HEK293T (cell line): ENCODE measurements around the gene DHX8.
"Not testable (repeated sequence)": the region's sequence is repeated elsewhere in the genome, so short reads cannot be mapped to it uniquely, and the experiment has no call there.

Experiments
- CTCF ChIA-PET: fragments of 350-600 bp; formaldehyde crosslinking; extraction: SDS; loops from one replicate; lab custom pipeline; 2021; ENCODE audit warnings: antibody characterized with exemption, inconsistent platforms; lab: Yijun Ruan, JAX
- POLR2A ChIA-PET: fragments of 350-600 bp; formaldehyde crosslinking; extraction: SDS; loops from one replicate; lab custom pipeline; 2020; ENCODE audit warnings: antibody characterized with exemption, inconsistent platforms; lab: Yijun Ruan, JAX
- DNase-seq: peaks from one replicate; pipeline ENCODE4 v3.0.0; 2012; ENCODE audit warnings: mixed read lengths; ENCODE audit errors: extremely low spot score
- ARNT ChIP-seq: fragments of 450-650 bp; IDR thresholded peaks from 2 replicates; pipeline ENCODE4 v1.6.1; 2017; ENCODE audit warnings: mild to moderate bottlenecking
- BHLHE40 ChIP-seq: fragments of 450-650 bp; IDR thresholded peaks from 2 replicates; pipeline ENCODE4 v1.6.1; 2016; ENCODE audit warnings: mild to moderate bottlenecking, moderate library complexity, borderline replicate concordance
- CTBP1 ChIP-seq: fragments of 450-650 bp; IDR thresholded peaks from 2 replicates; pipeline ENCODE4 v1.6.1; 2016; ENCODE audit warnings: borderline replicate concordance
- ELF4 ChIP-seq: fragments of 450-650 bp; IDR thresholded peaks from 2 replicates; pipeline ENCODE4 v1.6.1; 2017; ENCODE audit warnings: antibody characterized with exemption
- FOXA1 ChIP-seq: fragments of 450-650 bp; IDR thresholded peaks from 2 replicates; pipeline ENCODE4 v1.6.1; 2016; ENCODE audit warnings: mild to moderate bottlenecking
- FOXK2 ChIP-seq: fragments of 450-650 bp; IDR thresholded peaks from 2 replicates; pipeline ENCODE4 v1.6.1; 2016; ENCODE audit warnings: mild to moderate bottlenecking
- FOXM1 ChIP-seq: fragments of 450-650 bp; IDR thresholded peaks from 2 replicates; pipeline ENCODE4 v1.6.1; 2017; ENCODE audit warnings: mild to moderate bottlenecking, borderline replicate concordance
- HDGF ChIP-seq: fragments of 450-650 bp; IDR thresholded peaks from 2 replicates; pipeline ENCODE4 v1.6.1; 2017; ENCODE audit warnings: antibody characterized with exemption, borderline replicate concordance
- L3MBTL2 ChIP-seq: fragments of 450-650 bp; conservative IDR thresholded peaks from 2 replicates; pipeline ENCODE4 v1.6.1; 2016; ENCODE audit warnings: mild to moderate bottlenecking
- LEF1 ChIP-seq: fragments of 450-650 bp; IDR thresholded peaks from 2 replicates; pipeline ENCODE4 v1.6.1; 2017; ENCODE audit warnings: mild to moderate bottlenecking, borderline replicate concordance
- NFRKB ChIP-seq: fragments of 450-650 bp; IDR thresholded peaks from 2 replicates; pipeline ENCODE4 v1.6.1; 2016; ENCODE audit warnings: mild to moderate bottlenecking, moderate library complexity
- PKNOX1 ChIP-seq: fragments of 450-650 bp; IDR thresholded peaks from 2 replicates; pipeline ENCODE4 v1.6.1; 2016
- SP1 ChIP-seq: fragments of 450-650 bp; IDR thresholded peaks from 2 replicates; pipeline ENCODE4 v1.6.1; 2017
- SUZ12 ChIP-seq: fragments of 450-650 bp; IDR thresholded peaks from 2 replicates; pipeline ENCODE4 v1.6.1; 2016; ENCODE audit warnings: mild to moderate bottlenecking
- TARDBP ChIP-seq: fragments of 450-650 bp; IDR thresholded peaks from 2 replicates; pipeline ENCODE4 v1.6.1; 2016
- ZNF384 ChIP-seq: fragments of 450-650 bp; IDR thresholded peaks from 2 replicates; pipeline ENCODE4 v1.6.1; 2016

The DHX8 gene

GRCh38 chr17:43477832-43478634 lies 5.7 kb upstream of the DHX8 start:
- no peak for TF ChIP-seq SP1
- POLR2A ChIA-PET, result interaction anchor here (0.8 to 2.4 kb wide), 5 partner anchors 79 to 162 kb away, joined by 4 to 13 read pairs (median 5); partner anchors contain the start of gene ARL4D
- CTCF ChIA-PET, result interaction anchor here (3.5 kb wide), 1 partner anchor 84 kb away, joined by 16 read pairs; no protein-coding TSS in a partner anchor
- DNase-seq, result no peak

GRCh38 chr17:43479948-43480347 lies 3.8 kb upstream of the DHX8 start:
- ChIA-PET POLR2A (interaction anchor here (1.5 to 6.4 kb wide), 2 partner anchors 81 to 112 kb away, joined by 3 to 117 read pairs; partner anchors contain the start of gene ARL4D), CTCF (interaction anchor here (1.1 to 3.5 kb wide), 2 partner anchors 76 to 86 kb away, joined by 3 to 16 read pairs; no protein-coding TSS in a partner anchor)
- no peak for DNase-seq
- no peak for TF ChIP-seq BHLHE40
- no peak for TF ChIP-seq LEF1
- no peak for TF ChIP-seq HDGF
- TF ChIP-seq PKNOX1, result no peak
- no peak for TF ChIP-seq L3MBTL2
- no peak for TF ChIP-seq FOXK2
- TF ChIP-seq ZNF384, result no peak
- TF ChIP-seq ELF4, result no peak
- TF ChIP-seq TARDBP, result no peak
- no peak for TF ChIP-seq FOXM1
- TF ChIP-seq SP1, result no peak
- no peak for TF ChIP-seq CTBP1
- TF ChIP-seq FOXA1, result no peak
- TF ChIP-seq SUZ12, result no peak
- TF ChIP-seq NFRKB, result no peak
- no peak for TF ChIP-seq ARNT

GRCh38 chr17:43482103-43483012 lies 1.4 kb upstream of the DHX8 start:
- no peak for DNase-seq

GRCh38 chr17:43490621-43491020 lies 6.8 kb downstream of the DHX8 start:
- CTCF ChIA-PET, result no interaction called here
- TF ChIP-seq TARDBP (no peak), SP1 (no peak), ARNT (no peak), FOXA1 (no peak), SUZ12 (no peak), L3MBTL2 (no peak), NFRKB (no peak), BHLHE40 (no peak), FOXK2 (no peak), CTBP1 (no peak), PKNOX1 (no peak), FOXM1 (no peak), ZNF384 (no peak), ELF4 (no peak), HDGF (no peak), LEF1 (no peak)
- POLR2A ChIA-PET, result no interaction called here
- DNase-seq, result no peak

More at GRCh38 chr17:43482103-43483012, 1.4 kb upstream of the DHX8 start:
- ChIA-PET CTCF (interaction anchor here (0.6 to 3.3 kb wide), 5 partner anchors 7 to 114 kb away, joined by 3 to 103 read pairs (median 19); partner anchors contain the start of gene ARL4D), POLR2A (interaction anchor here (1.0 to 6.4 kb wide), 5 partner anchors 66 to 114 kb away, joined by 4 to 117 read pairs (median 73); partner anchors contain the start of gene ARL4D)
- TF ChIP-seq PKNOX1 (no peak), ZNF384 (no peak), ARNT (no peak), BHLHE40 (no peak), L3MBTL2 (no peak), NFRKB (no peak), SP1 (no peak), LEF1 (no peak), ELF4 (no peak), SUZ12 (no peak), HDGF (no peak), FOXM1 (no peak), CTBP1 (no peak), TARDBP (no peak), FOXA1 (no peak), FOXK2 (no peak)

- CTCF ChIA-PET, DNase-seq, POLR2A ChIA-PET: not testable (repeated sequence)
These were observed 25.7 kb downstream of the DHX8 start for GRCh38 chr17:43509440-43509839.

GRCh38 chr17:43511199-43511598 lies 27.4 kb downstream of the DHX8 start:
- CTCF ChIA-PET, DNase-seq, POLR2A ChIA-PET: not testable (repeated sequence)
